T-helper 1 cell treated with Interleukin-12 subunit alpha and Interleukin-12 subunit beta and Interleukin-4 antibody, amounts not matched to agents 30 μg/mL and 1 μg/mL, for 36 hours (primary cell): ENCODE measurements around the gene STAT5A.
A peak's percentile ranks its signal among the peaks of the same experiment; 100 is the strongest.

Source experiments
- H3K27ac Mint-ChIP-seq: one replicate; pipeline ENCODE4 v1.8.0; 2021; ENCODE audit warnings: mild to moderate bottlenecking, mixed read lengths
- H3K27me3 Mint-ChIP-seq: one replicate; pipeline ENCODE4 v1.8.0; 2021; ENCODE audit warnings: low read depth, mixed read lengths
- H3K36me3 Mint-ChIP-seq: one replicate; pipeline ENCODE4 v1.8.0; 2021; ENCODE audit warnings: low read depth, mixed read lengths
- H3K4me1 Mint-ChIP-seq: one replicate; pipeline ENCODE4 v1.8.0; 2021; ENCODE audit warnings: low read depth, mixed read lengths
- H3K4me3 Mint-ChIP-seq: one replicate; pipeline ENCODE4 v1.8.0; 2021; ENCODE audit warnings: mild to moderate bottlenecking, moderate library complexity, mixed read lengths
- H3K9me3 Mint-ChIP-seq: one replicate; pipeline ENCODE4 v1.8.0; 2021; ENCODE audit warnings: mixed read lengths

STAT5A gene

GRCh38 chr17:42273474-42274252 is 14.6 kb upstream of the STAT5A start:
- Mint-ChIP-seq H3K27me3 (no peaks in the 10 kb centered on the region), H3K4me3 (peak overlapping the region; percentile 93), H3K36me3 (peaks cover 14% of the 10 kb centered on the region), H3K4me1 (peaks cover 60% of the 10 kb centered on the region), H3K9me3 (no peaks in the 10 kb centered on the region), H3K27ac (peak overlapping the region; percentile 94)

GRCh38 chr17:42274253-42274542 is 14.1 kb upstream of the STAT5A start:
- H3K4me1 Mint-ChIP-seq: peaks cover 58% of the 10 kb centered on the region
- H3K27ac Mint-ChIP-seq: peak overlapping the region; percentile 89
- H3K4me3 Mint-ChIP-seq: peak overlapping the region; percentile 93
- peaks cover 13% of the 10 kb centered on the region for H3K36me3 Mint-ChIP-seq
- H3K27me3 Mint-ChIP-seq: no peaks in the 10 kb centered on the region
- H3K9me3 Mint-ChIP-seq: no peaks in the 10 kb centered on the region

- Mint-ChIP-seq H3K27me3 (no peaks in the 10 kb centered on the region), H3K9me3 (no peaks in the 10 kb centered on the region), H3K36me3 (peaks cover 9% of the 10 kb centered on the region), H3K27ac (peak overlapping the region; percentile 89), H3K4me3 (peak overlapping the region; percentile 93), H3K4me1 (peaks cover 52% of the 10 kb centered on the region)
Measured at GRCh38 chr17:42274812-42275526, 13.3 kb upstream of the STAT5A start.

- Mint-ChIP-seq H3K27ac (peak overlapping the region; percentile 89), H3K9me3 (no peaks in the 10 kb centered on the region), H3K27me3 (no peaks in the 10 kb centered on the region), H3K4me3 (peak overlapping the region; percentile 93), H3K36me3 (peaks cover 9% of the 10 kb centered on the region), H3K4me1 (peaks cover 48% of the 10 kb centered on the region)
Measured at GRCh38 chr17:42275527-42276358, 12.6 kb upstream of the STAT5A start.

- Mint-ChIP-seq H3K9me3 (no peaks in the 10 kb centered on the region), H3K27ac (peak within 1 kb of the TSS; percentile 91), H3K4me3 (peak within 1 kb of the TSS; percentile 93), H3K36me3 (peaks cover 9% of the 10 kb centered on the region), H3K27me3 (no peaks in the 10 kb centered on the region), H3K4me1 (peaks cover 43% of the 10 kb centered on the region)
Measured at GRCh38 chr17:42276359-42276608, 12.0 kb upstream of the STAT5A start, which contains the start of gene STAT5B. Gene STAT5B, minus strand, starts transcription at chr17:42276391. Its CDS starts 44,264 bp downstream, at chr17:42232127.

- H3K9me3 Mint-ChIP-seq: no peaks in the 10 kb centered on the region
- H3K36me3 Mint-ChIP-seq: peaks cover 9% of the 10 kb centered on the region
- peak overlapping the region; percentile 91 for H3K27ac Mint-ChIP-seq
- H3K4me3 Mint-ChIP-seq: peak overlapping the region; percentile 87
- peaks cover 38% of the 10 kb centered on the region for H3K4me1 Mint-ChIP-seq
- no peaks in the 10 kb centered on the region for H3K27me3 Mint-ChIP-seq
Measured at GRCh38 chr17:42276609-42277341, 11.5 kb upstream of the STAT5A start.

- H3K9me3 Mint-ChIP-seq: no peaks in the 10 kb centered on the region
- H3K36me3 Mint-ChIP-seq: peaks cover 9% of the 10 kb centered on the region
- peak overlapping the region; percentile 91 for H3K27ac Mint-ChIP-seq
- H3K27me3 Mint-ChIP-seq: no peaks in the 10 kb centered on the region
- peak overlapping the region; percentile 87 for H3K4me3 Mint-ChIP-seq
- H3K4me1 Mint-ChIP-seq: peaks cover 32% of the 10 kb centered on the region
Measured at GRCh38 chr17:42277342-42277712, 11.0 kb upstream of the STAT5A start.

- Mint-ChIP-seq H3K9me3 (no peaks in the 10 kb centered on the region), H3K27ac (no peak overlapping the region), H3K27me3 (no peaks in the 10 kb centered on the region), H3K4me3 (no peak overlapping the region), H3K36me3 (peaks cover 7% of the 10 kb centered on the region), H3K4me1 (peaks cover 18% of the 10 kb centered on the region)
Measured at GRCh38 chr17:42279776-42280630, 8.3 kb upstream of the STAT5A start.

- H3K9me3 Mint-ChIP-seq: no peaks in the 10 kb centered on the region
- H3K27ac Mint-ChIP-seq: no peak overlapping the region
- no peak overlapping the region for H3K4me3 Mint-ChIP-seq
- peaks cover 4% of the 10 kb centered on the region for H3K36me3 Mint-ChIP-seq
- H3K4me1 Mint-ChIP-seq: peaks cover 16% of the 10 kb centered on the region
- no peaks in the 10 kb centered on the region for H3K27me3 Mint-ChIP-seq
Measured at GRCh38 chr17:42281571-42282096, 6.7 kb upstream of the STAT5A start.

- peaks cover 16% of the 10 kb centered on the region for H3K4me1 Mint-ChIP-seq
Measured at GRCh38 chr17:42282478-42283080, 5.7 kb upstream of the STAT5A start.

GRCh38 chr17:42283241-42284023 is 4.9 kb upstream of the STAT5A start:
- H3K27ac Mint-ChIP-seq: no peak overlapping the region
- no peak overlapping the region for H3K4me3 Mint-ChIP-seq
- no peaks in the 10 kb centered on the region for H3K36me3 Mint-ChIP-seq
- peaks cover 15% of the 10 kb centered on the region for H3K4me1 Mint-ChIP-seq
- H3K27me3 Mint-ChIP-seq: no peaks in the 10 kb centered on the region
- H3K9me3 Mint-ChIP-seq: no peaks in the 10 kb centered on the region

More at GRCh38 chr17:42282478-42283080, 5.7 kb upstream of the STAT5A start:
- H3K9me3 Mint-ChIP-seq: no peaks in the 10 kb centered on the region
- no peak overlapping the region for H3K4me3 Mint-ChIP-seq
- peaks cover 2% of the 10 kb centered on the region for H3K36me3 Mint-ChIP-seq
- H3K27me3 Mint-ChIP-seq: no peaks in the 10 kb centered on the region
- no peak overlapping the region for H3K27ac Mint-ChIP-seq

GRCh38 chr17:42284024-42284369 is 4.3 kb upstream of the STAT5A start:
- H3K27me3 Mint-ChIP-seq: no peaks in the 10 kb centered on the region
- no peak overlapping the region for H3K4me3 Mint-ChIP-seq
- H3K36me3 Mint-ChIP-seq: no peaks in the 10 kb centered on the region
- peaks cover 16% of the 10 kb centered on the region for H3K4me1 Mint-ChIP-seq
- no peak overlapping the region for H3K27ac Mint-ChIP-seq
- no peaks in the 10 kb centered on the region for H3K9me3 Mint-ChIP-seq
